Progenitor cell of endocrine pancreas (in vitro differentiated cells): ENCODE data around the gene PNMA6A. TPM values are rescaled to one million over a fixed set of nuclear protein-coding genes. Genes with fewer than 3 reads are reported as not detected.

ENCODE experiments used
- DNase-seq: peaks from one replicate; pipeline ENCODE4 v3.0.0; 2021; ENCODE audit warnings: low spot score; ENCODE audit not compliant: unreplicated experiment
- H3K27ac Mint-ChIP-seq: 2 replicates; pipeline ENCODE4 v1.8.0; 2021; ENCODE audit warnings: mild to moderate bottlenecking, moderate library complexity, mixed read lengths
- H3K27me3 Mint-ChIP-seq: 2 replicates; pipeline ENCODE4 v1.8.0; 2021; ENCODE audit warnings: mixed read lengths
- H3K36me3 Mint-ChIP-seq: 2 replicates; pipeline ENCODE4 v1.8.0; 2022; ENCODE audit warnings: mixed read lengths; ENCODE audit not compliant: insufficient read depth
- H3K4me1 Mint-ChIP-seq: 2 replicates; pipeline ENCODE4 v1.8.0; 2021; ENCODE audit warnings: low read depth, mixed read lengths
- H3K4me3 Mint-ChIP-seq: 2 replicates; pipeline ENCODE4 v1.8.0; 2021; ENCODE audit warnings: low read depth, mild to moderate bottlenecking, moderate library complexity, mixed read lengths
- H3K9me3 Mint-ChIP-seq: 2 replicates; pipeline ENCODE4 v1.8.0; 2021; ENCODE audit warnings: low read depth, mixed read lengths
- CTCF ChIP-seq: fragments of 200-600 bp; sonication (generic); IDR thresholded peaks from one replicate; pipeline ENCODE4 v1.5.0; 2021; ENCODE audit warnings: antibody characterized with exemption, mild to moderate bottlenecking; ENCODE audit not compliant: unreplicated experiment
- total RNA-seq: library from RNA; stranded (reverse); gene quantifications from 2 replicates; pipeline ENCODE4 v1.2.1, GENCODE V29; 2021

Gene PNMA6A
- total RNA-seq, 1 donor from 2014 or later, result 6.9 TPM

GRCh38 chrX:153059191-153060094, 12.8 kb upstream of the PNMA6A start:
- Mint-ChIP-seq H3K9me3 (peaks cover 10% of the 10 kb centered on the region), H3K4me1 (peaks cover 12% of the 10 kb centered on the region), H3K27me3 (no peaks in the 10 kb centered on the region), H3K27ac (no peak overlapping the region), H3K36me3 (peaks cover 3% of the 10 kb centered on the region), H3K4me3 (no peak overlapping the region)
- TF ChIP-seq CTCF, result no peak
- no peak for DNase-seq

GRCh38 chrX:153060095-153060445, 12.2 kb upstream of the PNMA6A start:
- Mint-ChIP-seq H3K4me3 (no peak overlapping the region), H3K27me3 (no peaks in the 10 kb centered on the region), H3K9me3 (peaks cover 10% of the 10 kb centered on the region), H3K27ac (no peak overlapping the region), H3K36me3 (peaks cover 3% of the 10 kb centered on the region), H3K4me1 (peaks cover 12% of the 10 kb centered on the region)
- DNase-seq, result no peak
- no peak for TF ChIP-seq CTCF

GRCh38 chrX:153061732-153062131, 10.5 kb upstream of the PNMA6A start:
- Mint-ChIP-seq H3K9me3 (peaks cover 10% of the 10 kb centered on the region), H3K4me1 (peaks cover 12% of the 10 kb centered on the region), H3K36me3 (peaks cover 3% of the 10 kb centered on the region), H3K27ac (no peak overlapping the region), H3K27me3 (no peaks in the 10 kb centered on the region), H3K4me3 (no peak overlapping the region)
- DNase-seq, result no peak
- TF ChIP-seq CTCF, result no peak

GRCh38 chrX:153063315-153063714, 8.9 kb upstream of the PNMA6A start:
- peaks cover 1% of the 10 kb centered on the region for H3K36me3 Mint-ChIP-seq
- no peak overlapping the region for H3K27ac Mint-ChIP-seq
- TF ChIP-seq CTCF, result no peak
- peaks cover 6% of the 10 kb centered on the region for H3K4me1 Mint-ChIP-seq
- peaks cover 8% of the 10 kb centered on the region for H3K9me3 Mint-ChIP-seq
- no peak overlapping the region for H3K4me3 Mint-ChIP-seq
- DNase-seq, result no peak
- H3K27me3 Mint-ChIP-seq, result no peaks in the 10 kb centered on the region

- no peak for TF ChIP-seq CTCF
- Mint-ChIP-seq H3K9me3 (peaks cover 8% of the 10 kb centered on the region), H3K4me3 (no peak overlapping the region), H3K36me3 (peaks cover 1% of the 10 kb centered on the region), H3K27me3 (no peaks in the 10 kb centered on the region), H3K27ac (no peak overlapping the region), H3K4me1 (peaks cover 6% of the 10 kb centered on the region)
- DNase-seq, result no peak
Observed at GRCh38 chrX:153064061-153064460, 8.2 kb upstream of the PNMA6A start.
